Muscle of back (tissue), 11 donors: Measurements from ENCODE around the gene WASHC2C. TPM values are rescaled to one million over a fixed set of nuclear protein-coding genes. Genes with fewer than 3 reads are reported as not detected.
"Not testable (repeated sequence)": the region's sequence is repeated elsewhere in the genome, so short reads cannot be mapped to it uniquely, and the experiment has no call there.

Experiments used
- DNase-seq, 3 donors: peaks; one replicate each; pipeline versions ENCODE4 v3.0.0 to v3.0.0-alpha.2; 2013
- polyA plus RNA-seq, 10 donors: library from polyadenylated mRNA; unstranded; fragments of 120-200 nt; gene quantifications; one replicate each; pipeline ENCODE4 v1.2.1, GENCODE V29; 2013; ENCODE audit not compliant: insufficient read length in 10 of 10

The WASHC2C gene
- polyA plus RNA-seq, 10 donors, result 18.5 to 44.0 (median 24.7) TPM

- not testable (repeated sequence) for DNase-seq
These were observed 36.0 kb downstream of the WASHC2C start for GRCh38 chr10:45763037-45763436.

GRCh38 chr10:45768334-45768733 lies 41.3 kb downstream of the WASHC2C start:
- DNase-seq, result not testable (repeated sequence)

- not testable (repeated sequence) for DNase-seq
These were observed 44.8 kb downstream of the WASHC2C start for GRCh38 chr10:45771757-45772461.

GRCh38 chr10:45786217-45786616 lies 59.2 kb downstream of the WASHC2C start:
- DNase-seq, result not testable (repeated sequence)

GRCh38 chr10:45787212-45787741 lies 60.2 kb downstream of the WASHC2C start:
- DNase-seq, result not testable (repeated sequence)

GRCh38 chr10:45789991-45790390 lies 62.9 kb downstream of the WASHC2C start:
- DNase-seq, result not testable (repeated sequence)

- DNase-seq, result not testable (repeated sequence)
These were observed 63.8 kb downstream of the WASHC2C start for GRCh38 chr10:45790694-45791426.

- DNase-seq, result not testable (repeated sequence)
These were observed 67.7 kb downstream of the WASHC2C start for GRCh38 chr10:45794761-45795160.

GRCh38 chr10:45803060-45804010 lies 76.3 kb downstream of the WASHC2C start:
- DNase-seq, result not testable (repeated sequence)

GRCh38 chr10:45804996-45805395 lies 77.9 kb downstream of the WASHC2C start:
- not testable (repeated sequence) for DNase-seq

- peak; percentile 15 to 32 (median 20) for DNase-seq
These were observed 82.8 kb downstream of the WASHC2C start for GRCh38 chr10:45809837-45810236.

- no peak for DNase-seq
These were observed 84.0 kb downstream of the WASHC2C start for GRCh38 chr10:45811075-45811474.

- not testable (repeated sequence) for DNase-seq
These were observed 85.9 kb downstream of the WASHC2C start for GRCh38 chr10:45812959-45813358.

- DNase-seq, result not testable (repeated sequence)
These were observed 87.1 kb downstream of the WASHC2C start for GRCh38 chr10:45814146-45814545.

- no peak for DNase-seq
These were observed 90.2 kb downstream of the WASHC2C start for GRCh38 chr10:45817130-45817859.

GRCh38 chr10:45817912-45818311 lies 90.8 kb downstream of the WASHC2C start:
- DNase-seq, result no peak

GRCh38 chr10:45819552-45819951 lies 92.5 kb downstream of the WASHC2C start:
- no peak for DNase-seq

- peak; percentile 19 to 47 (median 21) for DNase-seq
These were observed 93.2 kb downstream of the WASHC2C start for GRCh38 chr10:45820107-45820830.

GRCh38 chr10:45822918-45823317 lies 95.9 kb downstream of the WASHC2C start:
- DNase-seq, result not testable (repeated sequence)
